ENCODE results near the gene HERC5. TPM values are rescaled to one million over a fixed set of nuclear protein-coding genes. Genes with fewer than 3 reads are reported as not detected.

HERC5 gene
- total and polyA plus RNA-seq, 2 experiments from 2014 or later, result 0.10 to 0.32 TPM

- no peaks in the 10 kb centered on the region for H3K4me1 ChIP-seq (ENCODE audit: insufficient read depth)
- H2AFZ ChIP-seq, result no peak overlapping the region
- H3K36me3 ChIP-seq (ENCODE audit: low read depth), result no peaks in the 10 kb centered on the region
- no peaks in the 10 kb centered on the region for H3K9me2 ChIP-seq (ENCODE audit: insufficient read depth)
- H3F3A ChIP-seq (ENCODE audit: insufficient read depth), result no peaks in the 10 kb centered on the region
- H3K9ac ChIP-seq, result no peak overlapping the region
- TF ChIP-seq EZH2phosphoT487 (IDR thresholded peaks at IDR 0.05; ENCODE audit: insufficient read depth, low read depth) (no peak), EZH2 (IDR thresholded peaks at IDR 0.05; ENCODE audit: insufficient read depth, poor library complexity, severe bottlenecking) (no peak)
- in situ Hi-C loops (cut with MboI), result no loop called here
- no peaks in the 10 kb centered on the region for H3K27me3 ChIP-seq (replicated peaks; ENCODE audit: insufficient read depth)
- H4K20me1 ChIP-seq (ENCODE audit: insufficient read depth), result no peaks in the 10 kb centered on the region
- no peak for DNase-seq
- H3K9me3 ChIP-seq (ENCODE audit: low read depth), result no peaks in the 10 kb centered on the region
- H3K4me3 ChIP-seq, result no peak overlapping the region
- H3K4me2 ChIP-seq (ENCODE audit: unreplicated experiment), result no peak overlapping the region
- H3K79me2 ChIP-seq (ENCODE audit: insufficient read depth), result no peaks in the 10 kb centered on the region
- no peak overlapping the region for H3K27ac ChIP-seq
These were observed 7.6 kb upstream of the HERC5 start for GRCh38 chr4:88449290-88449689.

GRCh38 chr4:88451205-88451604 is 5.7 kb upstream of the HERC5 start:
- WGBS, 2 experiments (ENCODE audit: low coverage in 1 of 2, low lambda C conversion rate in 2 of 2, missing lambda C conversion rate in 2 of 2), result 49 to 52% methylated on average over 2 of the region's 2 CpGs
- Histone ChIP-seq H3K27ac (no peak overlapping the region), H3K9ac (no peak overlapping the region), H3K4me2 (ENCODE audit: unreplicated experiment) (no peak overlapping the region), H3K9me2 (ENCODE audit: insufficient read depth) (no peaks in the 10 kb centered on the region), H3K9me3 (ENCODE audit: low read depth) (no peaks in the 10 kb centered on the region), H3K79me2 (ENCODE audit: insufficient read depth) (no peaks in the 10 kb centered on the region), H2AFZ (no peak overlapping the region), H3K4me1 (ENCODE audit: insufficient read depth) (no peaks in the 10 kb centered on the region), H3K27me3 (replicated peaks; ENCODE audit: insufficient read depth) (no peaks in the 10 kb centered on the region), H3K4me3 (no peak overlapping the region), H3F3A (ENCODE audit: insufficient read depth) (no peaks in the 10 kb centered on the region), H4K20me1 (ENCODE audit: insufficient read depth) (no peaks in the 10 kb centered on the region), H3K36me3 (ENCODE audit: low read depth) (no peaks in the 10 kb centered on the region)
- in situ Hi-C loops (cut with MboI), result no loop called here
- TF ChIP-seq EZH2phosphoT487 (IDR thresholded peaks at IDR 0.05; ENCODE audit: insufficient read depth, low read depth), result no peak
- TF ChIP-seq EZH2 (IDR thresholded peaks at IDR 0.05; ENCODE audit: insufficient read depth, poor library complexity, severe bottlenecking), result no peak
- DNase-seq, result no peak

- H3K79me2 ChIP-seq (ENCODE audit: insufficient read depth), result no peaks in the 10 kb centered on the region
- in situ Hi-C loops (cut with MboI), result no loop called here
These were observed 4.0 kb upstream of the HERC5 start for GRCh38 chr4:88452912-88453311.

GRCh38 chr4:88457307-88458103 is 586 bp downstream of the HERC5 start:
- no peaks in the 10 kb centered on the region for H3K36me3 ChIP-seq (ENCODE audit: low read depth)
- no peaks in the 10 kb centered on the region for H4K20me1 ChIP-seq (ENCODE audit: insufficient read depth)
- H2AFZ ChIP-seq, result peak overlapping the region; percentile 80
- H3K27me3 ChIP-seq (replicated peaks; ENCODE audit: insufficient read depth), result peaks cover 12% of the 10 kb centered on the region; the same call in 1 of the 2 replicates
- no peaks in the 10 kb centered on the region for H3K9me3 ChIP-seq (ENCODE audit: low read depth)
- H3K9me2 ChIP-seq (ENCODE audit: insufficient read depth), result no peaks in the 10 kb centered on the region
- DNase-seq, result peak; percentile 65
- H3K4me3 ChIP-seq, result peak overlapping the region; percentile 78
- no peaks in the 10 kb centered on the region; the same call in 1 of the 2 replicates for H3F3A ChIP-seq (ENCODE audit: insufficient read depth)
- H3K4me2 ChIP-seq (ENCODE audit: unreplicated experiment), result peak overlapping the region; percentile 74
- 7 to 9% methylated on average over 47 to 54 of the region's 75 CpGs for WGBS, 2 experiments (ENCODE audit: low coverage in 1 of 2, low lambda C conversion rate in 2 of 2, missing lambda C conversion rate in 2 of 2)
- in situ Hi-C loops (cut with MboI), result no loop called here
- TF ChIP-seq EZH2phosphoT487 (IDR thresholded peaks at IDR 0.05; ENCODE audit: insufficient read depth, low read depth) (no peak; the same call in 1 of the 2 replicates), EZH2 (IDR thresholded peaks at IDR 0.05; ENCODE audit: insufficient read depth, poor library complexity, severe bottlenecking) (no peak)
- peak overlapping the region; percentile 33; the same call in 1 of the 2 replicates for H3K9ac ChIP-seq
- H3K4me1 ChIP-seq (ENCODE audit: insufficient read depth), result no peaks in the 10 kb centered on the region
- H3K27ac ChIP-seq, result no peak overlapping the region
- H3K79me2 ChIP-seq (ENCODE audit: insufficient read depth), result no peaks in the 10 kb centered on the region

More at GRCh38 chr4:88452912-88453311, 4.0 kb upstream of the HERC5 start:
- TF ChIP-seq EZH2phosphoT487 (IDR thresholded peaks at IDR 0.05; ENCODE audit: insufficient read depth, low read depth) (no peak), EZH2 (IDR thresholded peaks at IDR 0.05; ENCODE audit: insufficient read depth, poor library complexity, severe bottlenecking) (no peak)
- Histone ChIP-seq H3K36me3 (ENCODE audit: low read depth) (no peaks in the 10 kb centered on the region), H4K20me1 (ENCODE audit: insufficient read depth) (no peaks in the 10 kb centered on the region), H3K9me3 (ENCODE audit: low read depth) (no peaks in the 10 kb centered on the region), H3K4me2 (ENCODE audit: unreplicated experiment) (no peak overlapping the region), H3K4me3 (no peak overlapping the region), H2AFZ (no peak overlapping the region), H3K9me2 (ENCODE audit: insufficient read depth) (no peaks in the 10 kb centered on the region), H3K27me3 (replicated peaks; ENCODE audit: insufficient read depth) (peaks cover 3% of the 10 kb centered on the region; the same call in 1 of the 2 replicates), H3K27ac (no peak overlapping the region), H3F3A (ENCODE audit: insufficient read depth) (no peaks in the 10 kb centered on the region; the same call in 1 of the 2 replicates), H3K4me1 (ENCODE audit: insufficient read depth) (no peaks in the 10 kb centered on the region), H3K9ac (no peak overlapping the region)
- DNase-seq, result no peak
- WGBS, 2 experiments (ENCODE audit: low coverage in 1 of 2, low lambda C conversion rate in 2 of 2, missing lambda C conversion rate in 2 of 2), result 66 to 73% methylated on average over 2 of the region's 2 CpGs
